ENCODE results near the gene RPS26. TPM values are rescaled to one million over a fixed set of nuclear protein-coding genes. Genes with fewer than 3 reads are reported as not detected.
A peak's percentile ranks its signal among the peaks of the same experiment; 100 is the strongest.

Gene RPS26
- polyA plus RNA-seq, 3 donors from 2014 or later: 294 to 705 (median 698) TPM

- peak overlapping the region in 1 of 6 donors; percentile 32 for H3K27ac Mint-ChIP-seq
- H3K4me1 Mint-ChIP-seq: peaks cover 18 to 19% of the 10 kb centered on the region in 2 donors
- no peak for DNase-seq
- H3K27me3 Mint-ChIP-seq (ENCODE audit: low read depth in 3 of 3): peaks cover 2 to 4% (median 3%) of the 10 kb centered on the region in 3 donors
- no peaks in the 10 kb centered on the region for H3K9me3 Mint-ChIP-seq
- peak overlapping the region in 2 of 5 donors; percentile 1 to 47 for H3K4me3 Mint-ChIP-seq
- no peaks in the 10 kb centered on the region for H3K36me3 Mint-ChIP-seq
Measured at GRCh38 chr12:56010111-56010570, 31.6 kb upstream of the RPS26 start.

DNA sequence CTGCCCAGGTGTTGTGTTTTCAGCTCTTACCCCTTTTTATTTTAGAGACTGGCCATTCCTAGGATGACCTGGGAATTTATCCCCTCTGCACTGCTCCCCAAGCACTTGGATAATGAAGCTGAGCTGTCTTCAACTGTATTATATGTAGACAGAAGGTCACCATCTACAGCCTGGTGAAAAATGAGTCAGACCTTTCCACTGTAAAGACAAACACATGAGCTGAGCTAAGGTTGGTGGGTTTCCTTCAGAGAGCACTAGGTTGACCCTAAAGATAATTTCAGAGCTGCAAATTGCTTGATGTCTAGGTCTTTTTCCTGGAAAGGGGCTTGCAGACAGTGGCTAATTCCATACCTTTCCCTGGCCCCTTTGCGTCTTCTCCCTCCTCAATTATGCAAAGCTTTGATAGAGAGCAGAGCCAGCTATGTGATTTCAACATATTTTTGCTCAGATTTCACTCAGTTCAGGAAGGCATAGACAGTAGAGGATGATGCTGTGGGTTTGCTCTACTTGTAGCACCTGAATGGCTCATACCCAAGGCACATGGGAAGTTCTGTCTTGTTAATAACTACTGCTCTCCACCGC is 30.1 kb upstream of the RPS26 start:
- Mint-ChIP-seq H3K27me3 (ENCODE audit: low read depth in 3 of 3) (peaks cover 2 to 4% (median 3%) of the 10 kb centered on the region in 3 donors), H3K4me1 (peaks cover 15 to 19% of the 10 kb centered on the region in 2 donors), H3K9me3 (no peaks in the 10 kb centered on the region), H3K4me3 (no peak overlapping the region), H3K36me3 (peaks cover 0 to 4% (median 0%) of the 10 kb centered on the region in 3 donors), H3K27ac (no peak overlapping the region)
- DNase-seq: no peak

DNA sequence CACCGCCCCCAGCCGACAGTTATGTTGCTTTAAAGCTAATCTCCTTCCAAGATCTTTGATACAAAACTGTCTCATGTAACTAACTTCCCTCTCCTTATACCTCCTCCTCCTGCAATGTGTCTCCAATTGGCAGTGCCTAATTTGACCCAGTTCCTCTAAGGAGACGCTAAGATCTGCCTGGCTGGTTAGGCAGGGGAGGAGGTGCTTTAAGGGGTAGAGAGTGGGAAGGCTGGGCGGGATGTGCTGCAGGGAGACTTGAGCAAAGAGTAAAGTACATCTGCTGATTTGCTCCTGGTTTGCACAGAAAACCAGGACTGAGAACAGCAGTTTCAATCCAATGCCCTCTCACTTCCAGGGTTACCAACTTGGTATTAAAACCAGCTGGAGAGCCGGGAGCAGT is 28.2 kb upstream of the RPS26 start:
- no peaks in the 10 kb centered on the region for H3K9me3 Mint-ChIP-seq
- no peak overlapping the region for H3K27ac Mint-ChIP-seq
- peaks cover 0 to 9% (median 3%) of the 10 kb centered on the region in 3 donors for H3K36me3 Mint-ChIP-seq
- H3K27me3 Mint-ChIP-seq (ENCODE audit: low read depth in 3 of 3): peaks cover 2 to 3% (median 2%) of the 10 kb centered on the region in 3 donors
- DNase-seq: no peak
- peaks cover 4 to 6% of the 10 kb centered on the region in 2 donors for H3K4me1 Mint-ChIP-seq
- H3K4me3 Mint-ChIP-seq: no peak overlapping the region

DNA sequence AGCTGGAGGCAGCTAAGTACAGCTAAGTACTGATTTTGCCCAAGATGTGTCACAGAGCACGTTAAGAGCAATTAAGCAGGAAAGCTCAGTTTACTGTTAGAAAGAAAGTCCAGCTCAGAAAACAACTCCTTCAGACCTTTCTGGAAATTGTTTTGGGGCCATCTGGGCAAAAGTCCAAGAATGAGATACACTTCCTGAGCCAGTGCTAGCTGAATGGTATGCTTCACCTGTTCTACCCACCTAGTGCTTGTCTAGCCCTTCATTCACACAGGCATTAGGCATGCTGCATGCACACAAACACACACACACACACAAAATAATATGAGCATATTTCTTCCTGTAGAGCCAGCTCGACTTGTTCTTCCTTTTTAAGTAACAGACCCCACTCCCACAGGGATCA is 27.5 kb upstream of the RPS26 start:
- H3K4me3 Mint-ChIP-seq: no peak overlapping the region
- H3K27me3 Mint-ChIP-seq (ENCODE audit: low read depth in 3 of 3): peaks cover 0 to 2% (median 0%) of the 10 kb centered on the region in 3 donors
- H3K36me3 Mint-ChIP-seq: peaks cover 0 to 9% (median 4%) of the 10 kb centered on the region in 3 donors
- peaks cover 0 to under 1% of the 10 kb centered on the region in 2 donors for H3K4me1 Mint-ChIP-seq
- peak overlapping the region in 1 of 6 donors; percentile 67 for H3K27ac Mint-ChIP-seq
- no peaks in the 10 kb centered on the region for H3K9me3 Mint-ChIP-seq
- DNase-seq: no peak

- Mint-ChIP-seq H3K36me3 (peaks cover 0 to 9% (median 8%) of the 10 kb centered on the region in 3 donors), H3K27ac (no peak overlapping the region), H3K4me1 (peaks cover 11 to 15% of the 10 kb centered on the region in 2 donors), H3K4me3 (no peak overlapping the region), H3K27me3 (ENCODE audit: low read depth in 3 of 3) (no peaks in the 10 kb centered on the region), H3K9me3 (no peaks in the 10 kb centered on the region)
- DNase-seq: no peak
Measured at GRCh38 chr12:56017181-56017580, 24.5 kb upstream of the RPS26 start.

GRCh38 chr12:56018356-56018755 is 23.4 kb upstream of the RPS26 start:
- H3K27me3 Mint-ChIP-seq (ENCODE audit: low read depth in 3 of 3): no peaks in the 10 kb centered on the region
- H3K9me3 Mint-ChIP-seq: no peaks in the 10 kb centered on the region
- peak overlapping the region in 1 of 6 donors; percentile 55 for H3K27ac Mint-ChIP-seq
- no peak for DNase-seq
- peaks cover 11 to 15% of the 10 kb centered on the region in 2 donors for H3K4me1 Mint-ChIP-seq
- H3K4me3 Mint-ChIP-seq: no peak overlapping the region
- peaks cover 0 to 9% (median 8%) of the 10 kb centered on the region in 3 donors for H3K36me3 Mint-ChIP-seq

- H3K36me3 Mint-ChIP-seq: peaks cover 0 to 12% (median 8%) of the 10 kb centered on the region in 3 donors
- H3K9me3 Mint-ChIP-seq: no peaks in the 10 kb centered on the region
- peak within 1 kb of the TSS; percentile 5 to 74 (median 64) for H3K4me3 Mint-ChIP-seq
- DNase-seq: no peak
- H3K27me3 Mint-ChIP-seq (ENCODE audit: low read depth in 3 of 3): peaks cover 0 to 1% (median 0%) of the 10 kb centered on the region in 3 donors
- H3K4me1 Mint-ChIP-seq: peaks cover 11 to 15% of the 10 kb centered on the region in 2 donors
- H3K27ac Mint-ChIP-seq: peak within 1 kb of the TSS in 5 of 6 donors; percentile 35 to 63 (median 40)
Measured at GRCh38 chr12:56020423-56021184, 21.1 kb upstream of the RPS26 start, which contains the start of gene IKZF4. TSS of gene IKZF4 (plus strand) at chr12:56021043. CDS start at chr12:56021494, 451 bp downstream.

DNA sequence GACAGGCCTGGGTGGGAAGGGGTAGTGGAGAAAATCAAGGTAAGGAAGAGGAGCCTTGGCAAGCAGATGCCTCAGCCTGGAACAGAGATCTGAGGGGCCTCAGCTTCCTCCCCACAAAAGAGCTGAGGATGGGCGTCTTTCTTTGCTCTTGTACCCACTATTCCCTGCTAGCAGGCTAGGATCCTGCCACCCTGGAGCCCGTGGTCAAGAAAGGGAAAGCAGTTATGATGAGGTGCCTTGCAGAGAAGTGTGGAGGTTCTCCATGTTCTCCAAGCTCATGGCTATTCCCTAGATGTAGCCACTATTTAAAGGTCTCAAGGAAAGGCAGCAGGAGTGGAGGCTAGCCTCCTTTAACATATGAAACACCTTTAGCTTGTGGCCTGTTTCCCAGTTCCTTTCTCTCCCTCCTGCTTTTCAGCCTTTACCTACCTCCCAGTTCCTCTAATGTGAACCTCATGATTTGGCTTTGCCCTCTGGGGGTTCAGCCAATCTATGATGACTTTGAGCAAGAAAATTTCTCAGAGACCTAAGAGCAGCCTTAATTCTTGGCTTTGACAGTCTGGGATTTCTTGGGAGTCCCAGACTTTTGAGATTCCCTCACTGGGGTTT is 19.7 kb upstream of the RPS26 start:
- H3K27me3 Mint-ChIP-seq (ENCODE audit: low read depth in 3 of 3): peaks cover 0 to 1% (median 0%) of the 10 kb centered on the region in 3 donors
- peak overlapping the region in 3 of 5 donors; percentile 50 to 74 (median 71) for H3K4me3 Mint-ChIP-seq
- H3K36me3 Mint-ChIP-seq: peaks cover 0 to 9% (median 8%) of the 10 kb centered on the region in 3 donors
- DNase-seq: no peak
- peak overlapping the region in 1 of 6 donors; percentile 41 for H3K27ac Mint-ChIP-seq
- peaks cover 11 to 15% of the 10 kb centered on the region in 2 donors for H3K4me1 Mint-ChIP-seq
- H3K9me3 Mint-ChIP-seq: no peaks in the 10 kb centered on the region

DNA sequence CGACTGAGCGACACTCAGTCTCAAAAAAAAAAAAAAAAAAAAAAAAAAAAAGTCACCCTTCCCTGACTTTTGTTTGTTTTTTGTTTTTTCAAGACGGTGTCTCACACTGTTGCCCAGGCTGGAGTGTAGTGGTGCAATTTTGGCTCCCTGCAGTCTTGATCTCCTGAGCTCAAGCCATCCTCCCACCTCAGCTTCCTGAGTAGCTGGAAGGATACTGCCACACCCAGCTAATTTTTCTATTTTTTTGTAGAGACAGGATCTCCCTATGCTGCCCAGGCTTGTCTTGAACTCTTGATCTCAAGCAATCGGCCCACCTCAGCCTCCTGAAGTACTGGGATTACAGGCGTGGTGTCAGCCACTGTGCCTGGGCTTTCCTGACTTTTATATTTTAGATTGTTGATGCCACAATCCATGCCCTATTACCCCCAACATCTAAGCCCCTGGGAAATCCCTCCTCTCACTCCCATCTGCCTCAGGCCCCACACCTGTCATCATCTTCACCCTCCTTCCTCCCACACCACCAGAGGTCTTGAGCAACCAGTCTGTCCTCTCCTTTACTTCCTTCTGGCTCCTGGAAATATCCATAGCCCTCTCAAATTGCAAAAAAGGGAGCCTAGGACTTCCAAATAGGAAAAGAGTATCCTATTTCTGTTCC is 13.1 kb upstream of the RPS26 start:
- Mint-ChIP-seq H3K4me3 (no peak overlapping the region), H3K27ac (peak overlapping the region in 3 of 6 donors; percentile 52 to 83 (median 63)), H3K36me3 (peaks cover 6 to 28% (median 21%) of the 10 kb centered on the region in 3 donors)

GRCh38 chr12:56029166-56029519 is 12.6 kb upstream of the RPS26 start:
- Mint-ChIP-seq H3K4me1 (no peaks in the 10 kb centered on the region), H3K36me3 (peaks cover 6 to 28% (median 21%) of the 10 kb centered on the region in 3 donors), H3K4me3 (no peak overlapping the region), H3K27me3 (ENCODE audit: low read depth in 3 of 3) (peaks cover 0 to 1% (median 0%) of the 10 kb centered on the region in 3 donors), H3K27ac (peak overlapping the region in 1 of 6 donors; percentile 52), H3K9me3 (no peaks in the 10 kb centered on the region)
- no peak for DNase-seq

More for the DNA sequence above, 13.1 kb upstream of the RPS26 start:
- Mint-ChIP-seq H3K9me3 (no peaks in the 10 kb centered on the region), H3K27me3 (ENCODE audit: low read depth in 3 of 3) (peaks cover 0 to 1% (median 0%) of the 10 kb centered on the region in 3 donors), H3K4me1 (no peaks in the 10 kb centered on the region)
- no peak for DNase-seq

DNA sequence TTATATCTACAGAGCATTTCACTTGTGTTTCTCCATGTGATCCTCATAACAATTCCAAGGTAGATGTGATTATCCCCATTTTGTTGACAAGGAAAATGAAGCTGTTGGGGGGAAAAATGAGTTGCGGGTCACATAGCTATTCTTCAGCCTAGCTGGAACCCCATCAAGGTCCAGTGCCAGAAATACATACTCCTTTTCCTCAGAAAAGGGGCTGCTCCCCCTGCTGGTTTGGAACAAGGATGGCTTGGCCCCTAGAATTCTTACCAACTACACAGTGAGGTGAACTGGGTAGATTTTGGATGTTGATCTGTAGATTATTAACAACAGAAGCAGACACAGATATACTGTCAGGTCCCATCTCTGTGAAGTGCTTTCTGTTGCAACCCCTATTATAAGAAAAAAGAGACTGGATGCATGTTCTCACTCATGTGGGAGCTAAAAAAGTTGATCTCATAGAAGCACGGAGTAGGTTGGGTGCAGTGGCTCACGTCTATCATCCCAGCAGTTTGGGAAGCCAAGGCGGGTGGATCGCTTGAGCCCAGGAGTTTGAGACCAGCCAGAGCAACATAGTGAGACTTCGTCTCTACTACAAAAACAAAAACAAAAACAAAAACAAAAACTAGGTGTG is 11.9 kb upstream of the RPS26 start:
- H3K27me3 Mint-ChIP-seq (ENCODE audit: low read depth in 3 of 3): peaks cover 0 to 3% (median 0%) of the 10 kb centered on the region in 3 donors
- H3K4me1 Mint-ChIP-seq: no peaks in the 10 kb centered on the region
- H3K9me3 Mint-ChIP-seq: no peaks in the 10 kb centered on the region
- peaks cover 6 to 28% (median 21%) of the 10 kb centered on the region in 3 donors for H3K36me3 Mint-ChIP-seq
- peak overlapping the region in 1 of 6 donors; percentile 52 for H3K27ac Mint-ChIP-seq
- no peak overlapping the region for H3K4me3 Mint-ChIP-seq
- peak in 2 of 3 donors; percentile 35 to 36 for DNase-seq

- no peak for DNase-seq
Measured at GRCh38 chr12:56031987-56032386, 9.7 kb upstream of the RPS26 start.

More at GRCh38 chr12:56031987-56032386, 9.7 kb upstream of the RPS26 start:
- H3K27ac Mint-ChIP-seq: no peak overlapping the region
- H3K4me3 Mint-ChIP-seq: no peak overlapping the region
- peaks cover 0 to 2% (median 2%) of the 10 kb centered on the region in 3 donors for H3K27me3 Mint-ChIP-seq (ENCODE audit: low read depth in 3 of 3)
- H3K4me1 Mint-ChIP-seq: no peaks in the 10 kb centered on the region
- no peaks in the 10 kb centered on the region for H3K9me3 Mint-ChIP-seq
- peaks cover 9 to 31% (median 29%) of the 10 kb centered on the region in 3 donors for H3K36me3 Mint-ChIP-seq
